Ishikawa (cell line): ENCODE results near the gene SLC25A39.

Source experiments
- CEBPB ChIP-seq: IDR thresholded peaks from 2 replicates; pipeline ENCODE4 v1.6.1; 2012
- CREB1 ChIP-seq: IDR thresholded peaks from 2 replicates; pipeline ENCODE4 v1.6.1; 2012; ENCODE audit warnings: low read depth
- EGR1 ChIP-seq: IDR thresholded peaks from 2 replicates; pipeline ENCODE4 v1.6.1; 2012
- EP300 ChIP-seq: IDR thresholded peaks from 2 replicates; pipeline ENCODE4 v1.6.1; 2012; ENCODE audit warnings: borderline replicate concordance
- TEAD4 ChIP-seq: IDR thresholded peaks from 2 replicates; pipeline ENCODE4 v1.6.1; 2012
- YY1 ChIP-seq: IDR thresholded peaks from 2 replicates; pipeline ENCODE4 v1.6.1; 2012; ENCODE audit warnings: low read depth
- TF ChIP-seq, protein P1 (sequence below): IDR thresholded peaks from 2 replicates; pipeline ENCODE4 v1.6.1; 2012
- TF ChIP-seq, protein P2 (sequence below): IDR thresholded peaks from 2 replicates; pipeline ENCODE4 v1.6.1; 2012; ENCODE audit warnings: low read depth, mild to moderate bottlenecking
- TF ChIP-seq, protein P3 (sequence below): IDR thresholded peaks from 2 replicates; pipeline ENCODE4 v1.6.1; 2012

DNA sequence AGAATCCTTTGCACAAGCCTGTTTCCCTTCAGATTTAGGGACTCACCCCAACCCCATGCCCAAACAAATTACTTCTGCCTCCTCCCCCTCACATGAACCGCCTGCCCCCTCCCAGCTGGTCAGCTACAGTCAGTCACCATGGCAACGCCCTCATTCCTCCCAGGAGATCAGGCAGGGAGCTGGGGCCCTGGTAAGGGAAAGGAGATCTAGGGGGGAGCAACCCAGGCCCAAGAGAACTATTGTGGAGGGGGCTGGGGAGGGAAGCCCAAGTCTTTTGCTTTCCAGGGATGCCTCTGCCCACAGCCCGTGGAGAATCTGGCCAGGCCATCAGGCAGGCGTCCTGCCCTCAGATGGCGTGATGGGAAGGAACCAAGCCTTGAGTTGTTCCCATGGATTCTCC, 36.2 kb upstream of the SLC25A39 start:
- TF ChIP-seq CREB1, result no peak
- TF ChIP-seq CEBPB, result no peak
- TF ChIP-seq YY1, result no peak
- TF ChIP-seq, protein P1, sequence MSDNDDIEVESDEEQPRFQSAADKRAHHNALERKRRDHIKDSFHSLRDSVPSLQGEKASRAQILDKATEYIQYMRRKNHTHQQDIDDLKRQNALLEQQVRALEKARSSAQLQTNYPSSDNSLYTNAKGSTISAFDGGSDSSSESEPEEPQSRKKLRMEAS, result no peak
- TF ChIP-seq, protein P2, sequence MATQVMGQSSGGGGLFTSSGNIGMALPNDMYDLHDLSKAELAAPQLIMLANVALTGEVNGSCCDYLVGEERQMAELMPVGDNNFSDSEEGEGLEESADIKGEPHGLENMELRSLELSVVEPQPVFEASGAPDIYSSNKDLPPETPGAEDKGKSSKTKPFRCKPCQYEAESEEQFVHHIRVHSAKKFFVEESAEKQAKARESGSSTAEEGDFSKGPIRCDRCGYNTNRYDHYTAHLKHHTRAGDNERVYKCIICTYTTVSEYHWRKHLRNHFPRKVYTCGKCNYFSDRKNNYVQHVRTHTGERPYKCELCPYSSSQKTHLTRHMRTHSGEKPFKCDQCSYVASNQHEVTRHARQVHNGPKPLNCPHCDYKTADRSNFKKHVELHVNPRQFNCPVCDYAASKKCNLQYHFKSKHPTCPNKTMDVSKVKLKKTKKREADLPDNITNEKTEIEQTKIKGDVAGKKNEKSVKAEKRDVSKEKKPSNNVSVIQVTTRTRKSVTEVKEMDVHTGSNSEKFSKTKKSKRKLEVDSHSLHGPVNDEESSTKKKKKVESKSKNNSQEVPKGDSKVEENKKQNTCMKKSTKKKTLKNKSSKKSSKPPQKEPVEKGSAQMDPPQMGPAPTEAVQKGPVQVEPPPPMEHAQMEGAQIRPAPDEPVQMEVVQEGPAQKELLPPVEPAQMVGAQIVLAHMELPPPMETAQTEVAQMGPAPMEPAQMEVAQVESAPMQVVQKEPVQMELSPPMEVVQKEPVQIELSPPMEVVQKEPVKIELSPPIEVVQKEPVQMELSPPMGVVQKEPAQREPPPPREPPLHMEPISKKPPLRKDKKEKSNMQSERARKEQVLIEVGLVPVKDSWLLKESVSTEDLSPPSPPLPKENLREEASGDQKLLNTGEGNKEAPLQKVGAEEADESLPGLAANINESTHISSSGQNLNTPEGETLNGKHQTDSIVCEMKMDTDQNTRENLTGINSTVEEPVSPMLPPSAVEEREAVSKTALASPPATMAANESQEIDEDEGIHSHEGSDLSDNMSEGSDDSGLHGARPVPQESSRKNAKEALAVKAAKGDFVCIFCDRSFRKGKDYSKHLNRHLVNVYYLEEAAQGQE, result no peak
- TF ChIP-seq TEAD4, result no peak
- no peak for TF ChIP-seq EP300
- no peak for TF ChIP-seq EGR1
- TF ChIP-seq, protein P3, sequence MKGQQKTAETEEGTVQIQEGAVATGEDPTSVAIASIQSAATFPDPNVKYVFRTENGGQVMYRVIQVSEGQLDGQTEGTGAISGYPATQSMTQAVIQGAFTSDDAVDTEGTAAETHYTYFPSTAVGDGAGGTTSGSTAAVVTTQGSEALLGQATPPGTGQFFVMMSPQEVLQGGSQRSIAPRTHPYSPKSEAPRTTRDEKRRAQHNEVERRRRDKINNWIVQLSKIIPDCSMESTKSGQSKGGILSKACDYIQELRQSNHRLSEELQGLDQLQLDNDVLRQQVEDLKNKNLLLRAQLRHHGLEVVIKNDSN, result no peak
